ENCODE measurements around the gene STARD13.

The STARD13 gene

GRCh38 chr13:33107361-33107760, 178.2 kb downstream of the STARD13 start:
- no peak for DNase-seq

DNA sequence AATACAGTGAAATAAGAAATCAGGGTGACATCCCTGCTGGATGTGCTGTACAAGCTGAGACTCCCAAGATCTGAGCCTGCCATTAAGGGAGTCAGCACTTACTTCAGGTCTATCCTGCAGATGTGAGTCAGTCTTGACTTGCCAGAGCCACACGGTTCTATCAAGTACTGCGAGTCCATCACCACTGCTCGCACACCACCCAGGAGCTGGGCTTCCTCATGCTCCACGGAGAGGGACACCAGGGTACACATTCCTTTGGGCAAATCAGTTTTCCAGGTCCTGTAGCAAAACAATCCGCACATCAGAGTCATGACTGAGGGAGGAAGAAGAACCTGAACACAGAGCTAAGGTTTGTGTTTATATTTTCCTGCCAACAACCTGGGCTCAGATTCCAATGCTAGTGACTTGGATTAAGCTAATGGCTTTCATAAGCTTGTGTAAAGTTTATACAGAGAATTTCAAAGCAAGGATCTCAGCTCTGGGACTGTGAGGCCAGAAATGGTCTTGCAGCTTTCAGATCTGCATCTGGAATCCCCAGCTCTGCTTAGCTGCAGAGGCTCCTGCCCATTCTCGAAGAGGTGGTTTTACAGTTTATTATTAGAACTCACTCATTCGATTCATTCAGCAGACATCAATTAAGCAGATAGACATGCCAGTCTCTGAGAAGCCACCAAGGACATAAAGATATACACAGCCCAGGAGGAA, 178.7 kb downstream of the STARD13 start:
- no peak for DNase-seq

GRCh38 chr13:33105387-33106005, 180.1 kb downstream of the STARD13 start:
- DNase-seq = no peak

DNA sequence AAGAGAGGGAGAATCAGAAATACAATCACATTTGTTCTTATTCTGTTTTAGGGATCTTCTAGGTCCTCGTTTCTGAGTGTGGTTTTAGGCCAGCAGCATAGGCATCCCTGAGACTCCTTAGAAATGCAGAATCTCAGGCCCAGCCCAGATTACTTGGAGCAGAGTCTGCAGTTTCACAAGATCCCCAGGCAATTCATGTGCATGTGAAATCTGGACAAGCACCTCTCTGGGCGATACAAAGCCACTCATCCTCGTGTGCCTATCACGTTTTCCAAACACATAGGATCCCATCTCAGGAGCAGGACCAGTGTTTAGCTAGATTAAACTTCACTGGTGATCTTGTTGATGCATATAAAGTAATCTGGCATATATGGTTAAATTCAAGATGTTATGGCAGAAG, 182.1 kb downstream of the STARD13 start:
- DNase-seq = no peak

DNA sequence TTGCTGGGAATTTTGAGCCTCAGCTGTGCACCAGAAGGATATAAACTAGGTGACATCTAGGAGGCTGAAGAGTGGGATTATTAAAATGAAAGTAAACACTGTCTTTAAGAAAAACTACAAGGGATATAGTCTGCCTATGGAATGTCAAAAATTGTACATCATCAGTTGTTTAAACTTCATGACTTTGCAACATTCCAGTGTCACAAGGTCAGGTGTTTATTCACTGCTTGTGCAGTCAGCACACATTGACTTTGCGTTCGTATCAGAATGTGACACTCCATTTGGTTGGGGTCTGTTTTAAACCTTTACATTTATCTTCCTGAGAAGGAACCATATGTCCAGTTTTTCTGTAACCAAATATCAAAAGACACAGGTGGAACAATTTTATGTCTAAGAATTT, 183.7 kb downstream of the STARD13 start:
- no peak for DNase-seq

DNA sequence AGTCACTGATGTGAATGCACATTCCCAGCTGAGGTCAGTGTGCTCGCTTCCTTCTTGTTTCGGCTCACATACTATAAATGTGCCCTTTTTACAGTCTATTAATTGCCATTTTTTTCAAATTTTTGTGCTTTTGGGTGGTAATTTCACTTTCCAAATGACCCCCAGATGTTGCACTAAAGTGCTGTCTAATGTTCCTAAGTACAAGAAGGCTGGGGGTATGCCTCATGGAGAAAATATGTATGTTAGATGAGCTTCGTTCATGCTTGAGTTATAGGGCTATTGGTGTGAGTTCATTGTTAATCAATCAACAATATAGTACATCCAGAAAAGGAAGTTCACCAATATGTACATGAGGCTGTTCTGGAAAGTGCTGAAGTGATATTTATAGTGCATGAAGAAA, 184.7 kb downstream of the STARD13 start:
- DNase-seq = no peak

- no peak for DNase-seq
Measured at GRCh38 chr13:33099860-33100259, 185.7 kb downstream of the STARD13 start.

- no peak for DNase-seq
Measured at GRCh38 chr13:33096886-33097605, 188.5 kb downstream of the STARD13 start.

GRCh38 chr13:33092073-33092987, 193.2 kb downstream of the STARD13 start:
- no peak for DNase-seq

- no peak for DNase-seq
Measured at GRCh38 chr13:33091415-33091774, 194.2 kb downstream of the STARD13 start.

DNA sequence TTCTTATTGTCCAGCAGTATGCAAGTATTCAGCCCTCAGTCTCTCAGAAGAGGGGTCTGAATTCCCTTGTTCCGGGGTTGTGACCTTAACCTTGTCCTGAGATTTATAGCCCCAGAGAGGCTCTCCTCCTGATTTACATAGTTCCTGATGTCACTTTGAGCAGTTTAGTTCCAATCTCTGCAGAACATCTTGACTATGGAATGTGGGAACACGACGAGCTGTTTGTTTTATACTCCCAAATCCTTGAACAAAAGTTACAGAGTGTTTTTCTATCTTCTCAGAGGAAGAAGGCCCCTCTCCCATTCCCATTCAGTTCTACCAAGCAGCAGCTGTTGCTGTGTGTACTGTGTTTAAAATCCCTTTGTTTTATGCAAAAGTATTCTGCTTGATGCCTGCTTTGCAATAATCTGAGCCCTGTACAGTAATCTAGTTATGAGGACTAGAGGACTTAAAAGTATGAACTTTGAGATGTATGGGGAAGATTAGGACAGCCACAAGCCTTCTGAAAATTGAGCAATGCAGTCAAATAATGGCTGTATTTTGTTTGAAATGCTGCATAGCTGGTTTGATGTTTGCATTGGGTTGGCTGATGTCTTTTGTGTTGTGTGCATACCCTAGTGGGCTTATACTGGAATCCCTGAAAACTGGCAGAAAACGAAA, 194.7 kb downstream of the STARD13 start:
- DNase-seq = no peak

DNA sequence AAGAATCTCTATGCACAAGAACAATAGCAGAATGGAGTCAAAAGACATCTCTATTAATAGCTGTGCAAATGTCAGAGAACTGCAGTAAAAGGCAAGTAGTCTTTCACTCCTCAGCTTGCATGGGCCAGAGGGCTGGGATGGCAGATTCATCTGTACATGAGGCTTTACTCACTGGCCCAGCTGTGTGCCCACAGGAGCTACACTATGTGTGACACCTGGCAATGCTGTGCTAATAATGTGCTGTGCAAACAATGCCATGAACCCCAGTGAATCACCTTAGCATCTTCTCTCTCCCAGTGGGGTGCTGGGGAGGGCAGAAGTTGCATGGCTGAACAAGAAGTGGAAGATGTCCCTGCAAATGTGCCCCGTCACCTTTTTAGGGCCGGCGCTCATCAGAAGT, 196.2 kb downstream of the STARD13 start:
- no peak for DNase-seq

GRCh38 chr13:33087790-33088189, 197.8 kb downstream of the STARD13 start:
- no peak for DNase-seq

DNA sequence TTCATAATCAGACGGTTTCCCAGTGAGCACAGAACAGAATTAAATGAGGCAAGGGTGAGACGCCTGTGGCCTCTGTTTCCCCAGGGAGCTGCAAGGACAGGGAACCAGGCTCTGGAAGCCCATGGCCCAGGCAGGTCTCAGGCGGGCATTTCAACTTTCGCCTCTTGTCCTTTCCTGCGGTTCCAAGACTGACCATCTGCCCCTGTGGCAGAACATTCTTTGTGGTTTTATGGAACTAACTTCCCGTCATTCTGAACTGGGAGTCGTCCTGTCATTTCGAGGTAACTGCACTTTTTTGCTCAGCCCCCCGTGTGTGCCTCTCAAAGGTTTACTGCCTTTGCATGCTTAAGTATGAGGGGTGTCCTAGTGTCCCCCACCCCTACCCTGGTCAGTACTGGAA, 198.5 kb downstream of the STARD13 start:
- DNase-seq = no peak

GRCh38 chr13:33083054-33083453, 202.5 kb downstream of the STARD13 start:
- no peak for DNase-seq

GRCh38 chr13:33081666-33082065, 203.9 kb downstream of the STARD13 start:
- DNase-seq = no peak

DNA sequence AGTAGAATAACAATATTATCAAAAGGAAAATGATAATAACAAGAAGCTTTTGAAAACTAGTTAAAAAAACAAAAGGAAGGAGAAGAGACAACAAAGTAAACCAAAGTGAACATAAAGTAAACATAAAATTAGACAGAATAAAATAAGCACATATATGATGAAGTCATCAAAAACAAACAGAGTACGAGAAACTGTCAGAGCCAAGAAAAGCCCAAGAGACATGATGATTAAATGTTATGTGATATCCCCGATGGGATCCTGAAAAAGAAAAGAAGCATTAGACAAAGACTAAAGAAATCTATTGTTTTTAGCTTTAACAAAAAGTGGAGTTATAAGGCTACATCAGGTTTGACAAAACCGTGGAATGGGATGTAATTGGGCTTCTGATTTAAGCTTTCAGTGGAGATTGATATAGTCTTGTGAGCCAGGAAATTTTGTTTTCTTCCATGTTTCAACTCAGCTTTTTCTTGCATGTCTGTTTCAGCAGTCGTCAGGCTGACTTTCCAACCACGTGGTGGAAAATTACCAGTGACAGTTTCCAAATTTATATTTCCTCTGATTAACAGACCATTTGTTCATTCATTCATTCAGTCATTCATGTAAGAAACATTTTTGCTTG, 204.5 kb downstream of the STARD13 start:
- no peak for DNase-seq

DNA sequence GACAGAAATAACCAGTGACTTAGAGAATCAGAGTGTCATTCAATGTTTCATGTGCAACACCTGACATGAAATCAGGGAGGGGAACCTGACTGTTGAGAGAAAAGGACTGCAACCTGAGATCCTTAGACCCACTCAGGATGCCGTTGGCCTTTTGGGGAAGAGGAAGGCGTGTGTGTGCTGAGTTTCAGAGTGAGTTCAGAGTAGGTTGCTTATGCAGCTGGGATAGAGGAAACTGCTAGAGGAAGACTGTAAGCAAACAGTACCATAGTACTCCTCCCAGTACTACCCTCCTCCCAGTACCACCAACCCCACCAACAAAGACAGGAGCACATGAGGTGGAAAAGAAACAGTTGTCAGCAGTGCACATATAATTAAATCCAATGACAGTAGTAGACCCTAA, 205.6 kb downstream of the STARD13 start:
- no peak for DNase-seq

DNA sequence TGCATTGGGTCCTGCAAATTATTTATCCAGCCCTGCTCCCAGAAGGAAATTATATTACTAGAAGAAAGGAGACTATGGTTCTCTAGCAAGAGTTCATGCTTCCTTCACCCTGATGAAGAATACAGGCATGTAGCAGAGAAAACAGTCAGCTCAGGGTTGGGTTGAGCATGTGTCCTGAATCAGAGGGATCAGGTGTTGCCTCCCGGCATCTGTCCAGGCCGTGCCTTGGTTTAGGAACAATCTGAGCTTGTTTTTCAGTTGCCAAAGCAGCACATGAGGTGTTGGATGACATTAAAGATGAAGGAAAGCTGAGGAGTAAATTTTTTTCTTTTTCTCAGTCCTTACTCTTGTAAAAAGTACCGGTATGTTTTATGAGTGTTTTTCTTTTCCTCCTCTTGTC, 207.3 kb downstream of the STARD13 start:
- no peak for DNase-seq

DNA sequence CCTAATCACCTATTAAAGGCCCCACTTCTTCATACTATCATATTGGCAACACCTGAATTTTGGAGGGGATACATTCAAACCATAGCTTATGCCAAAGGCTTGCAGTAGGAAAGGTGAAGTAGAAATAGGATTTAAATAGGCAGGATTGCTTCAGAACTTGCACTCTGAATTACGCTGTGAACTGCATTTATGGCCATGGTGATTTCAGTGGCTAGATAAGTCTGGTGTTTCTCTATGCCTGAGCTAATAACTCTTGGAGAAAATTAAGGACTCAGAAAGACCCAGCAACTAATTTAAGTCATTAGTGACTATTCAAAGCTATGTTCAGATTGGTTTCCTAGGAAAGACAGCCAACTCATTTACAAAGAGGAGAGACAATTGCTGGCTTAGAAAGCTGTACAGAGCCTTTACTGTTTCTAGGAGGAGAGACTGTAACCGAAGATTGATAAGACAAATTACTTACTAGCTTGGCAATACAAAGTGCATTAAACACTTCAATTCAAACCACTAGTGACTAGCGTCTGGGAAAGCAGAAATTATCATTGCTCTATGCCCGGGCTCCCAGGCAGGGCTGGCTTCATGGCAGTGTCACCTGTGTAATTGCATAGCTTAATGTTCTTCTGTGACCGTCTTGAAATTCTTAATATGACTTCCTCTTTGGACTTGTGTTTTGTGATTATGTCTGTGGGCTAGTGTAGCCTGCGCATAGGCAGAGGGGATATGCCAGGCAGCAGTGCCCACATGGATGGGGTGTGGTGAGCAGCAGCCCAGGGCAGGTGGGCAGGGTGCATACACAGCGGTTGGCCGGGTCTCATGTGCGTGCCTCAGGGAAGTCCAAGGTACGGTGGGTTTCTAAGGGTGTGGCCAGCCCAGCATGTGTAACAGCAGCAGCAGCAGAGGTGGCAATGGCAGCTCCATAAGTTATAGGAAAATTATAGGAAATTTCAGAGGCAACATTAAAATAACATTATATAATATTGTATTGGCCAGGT, 209.3 kb downstream of the STARD13 start:
- no peak for DNase-seq

- no peak for DNase-seq
Measured at GRCh38 chr13:33073338-33073737, 212.2 kb downstream of the STARD13 start.
